Activated gamma-delta T cell treated with anti-CD3 and anti-CD28 coated beads, Interleukin-2, amount 50 U/mL, for 16 hours (primary cell): Measurements from ENCODE around the gene FGFR2.

Source experiments
- DNase-seq: peaks from one replicate; pipeline ENCODE4 v3.0.0-alpha.2; 2020; ENCODE audit warnings: low read depth

Gene FGFR2

DNA sequence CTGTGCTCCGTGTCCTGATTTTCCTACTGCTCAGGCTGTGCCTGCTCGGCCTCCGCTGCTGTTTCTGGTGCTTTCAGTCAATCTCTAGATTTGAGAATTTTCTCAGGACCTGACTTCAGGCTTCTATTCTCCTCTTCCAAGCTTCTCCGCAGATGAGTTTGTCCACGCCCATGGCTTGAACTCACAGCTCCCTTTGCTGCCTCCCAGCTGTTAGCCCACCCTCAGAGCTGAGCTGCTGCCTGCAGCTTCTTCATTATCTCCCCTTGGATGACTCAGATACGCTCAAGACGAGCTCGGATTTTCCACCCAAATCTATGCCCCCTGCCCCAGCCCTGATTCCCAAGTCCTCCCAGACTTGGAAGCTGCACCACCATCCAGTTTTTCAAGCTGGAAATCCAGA, 104.7 kb downstream of the FGFR2 start:
- DNase-seq, result no peak

DNA sequence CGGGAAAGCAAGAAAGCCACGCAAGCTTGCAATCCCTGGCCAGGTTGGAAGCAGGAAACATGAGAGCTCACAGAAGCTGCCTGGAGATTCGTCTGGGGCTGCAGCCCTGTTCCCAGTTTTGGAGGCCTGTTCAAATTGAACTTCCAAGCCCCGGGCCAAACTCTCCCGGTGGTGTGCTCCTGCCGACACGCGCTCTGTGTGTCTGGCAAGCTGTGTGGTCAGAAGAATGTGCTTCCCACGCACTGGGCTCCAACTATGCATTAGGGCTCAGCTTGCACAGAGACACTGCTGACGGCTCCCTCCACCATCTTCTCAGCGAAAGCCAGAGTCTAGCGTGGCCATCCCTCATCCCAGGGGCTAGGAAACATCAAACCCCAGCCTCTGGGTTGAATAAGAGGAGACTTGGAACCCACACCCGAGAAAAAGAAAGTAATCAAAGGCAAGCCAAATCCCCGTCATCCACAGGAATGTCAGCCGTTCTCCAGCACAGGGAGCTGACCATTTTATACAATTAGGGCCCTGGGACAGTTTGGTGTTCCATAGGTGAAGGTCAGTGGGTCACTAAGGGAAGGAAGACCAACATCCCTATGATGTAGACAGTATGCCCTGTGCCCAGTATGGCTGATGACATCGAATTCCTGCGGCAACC, 107.2 kb downstream of the FGFR2 start:
- DNase-seq, result no peak

DNA sequence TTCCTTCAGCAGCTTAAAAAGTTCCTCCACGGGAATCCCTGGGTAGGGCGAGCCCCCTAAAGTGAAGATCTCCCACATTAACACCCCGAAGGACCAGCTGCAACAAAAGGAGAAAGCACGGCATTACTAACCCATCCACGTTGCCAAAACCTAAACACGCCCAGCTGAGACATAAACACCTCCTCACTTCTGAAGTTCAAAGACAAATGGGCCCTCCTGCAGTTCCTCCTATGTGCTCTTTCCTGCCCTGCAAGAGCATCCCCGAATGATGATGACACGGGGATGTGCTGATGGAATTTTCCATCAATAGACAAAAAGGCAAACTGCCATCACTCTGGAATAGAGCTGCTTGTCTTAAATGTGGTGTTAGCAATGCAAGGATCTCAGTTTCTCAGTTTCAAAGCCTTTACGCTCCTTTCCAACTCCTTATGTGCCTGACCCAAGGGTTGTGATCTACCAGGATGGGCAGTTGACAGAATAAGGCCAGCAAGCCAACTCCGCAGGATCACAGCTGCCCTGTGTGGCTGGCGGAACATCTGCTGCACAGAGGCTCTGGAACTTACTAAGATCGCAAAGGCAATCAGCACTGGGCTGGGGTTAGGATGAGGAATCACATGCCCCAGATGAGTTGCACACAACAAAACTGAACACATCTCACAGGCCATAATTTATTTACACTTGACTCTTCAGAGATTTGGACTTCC, 112.7 kb downstream of the FGFR2 start:
- no peak for DNase-seq

DNA sequence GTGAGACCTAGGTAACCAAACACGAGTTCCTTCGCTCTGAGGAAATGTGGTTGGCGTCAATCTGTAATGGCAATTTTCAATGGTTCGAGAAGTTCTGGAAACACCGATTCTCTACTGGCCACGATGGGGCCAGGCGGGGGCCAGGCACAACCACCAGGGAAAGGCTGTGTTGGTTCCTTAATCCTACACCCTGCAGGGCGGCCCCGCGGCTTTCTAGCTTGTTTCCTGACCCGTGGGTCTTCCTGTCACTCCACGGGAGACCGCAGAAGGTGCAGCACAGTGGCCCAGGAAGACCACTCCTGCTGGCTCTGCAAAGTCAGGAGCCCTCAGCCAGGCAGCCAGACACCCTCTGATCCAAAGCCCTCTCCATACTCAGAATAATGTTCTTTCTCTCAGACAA, 113.4 kb downstream of the FGFR2 start:
- DNase-seq, result no peak

GRCh38 chr10:121484401-121484800, 113.8 kb downstream of the FGFR2 start:
- no peak for DNase-seq

GRCh38 chr10:121481180-121481579, 117.1 kb downstream of the FGFR2 start:
- no peak for DNase-seq

DNA sequence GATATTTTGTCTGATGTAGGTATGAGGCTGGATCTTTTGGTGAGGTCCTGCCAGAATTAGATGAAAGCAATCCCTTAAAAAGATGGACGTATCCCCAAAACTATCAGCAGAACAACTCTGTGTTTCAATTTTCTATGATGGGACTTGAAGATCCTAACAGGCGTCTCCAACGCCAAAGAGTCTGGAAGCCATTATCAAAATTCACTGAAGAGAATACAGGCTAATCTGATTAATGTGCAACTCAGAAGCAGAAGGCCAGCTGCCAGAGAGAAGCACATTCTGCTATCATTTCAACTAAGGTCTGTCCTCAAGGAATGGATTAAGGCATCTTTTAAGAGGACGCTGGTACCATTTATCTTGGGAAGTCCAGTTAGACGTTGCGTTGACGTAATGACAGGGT, 119.7 kb downstream of the FGFR2 start:
- no peak for DNase-seq

GRCh38 chr10:121469797-121470606, 128.2 kb downstream of the FGFR2 start:
- no peak for DNase-seq

- DNase-seq, result no peak
These were observed 129.5 kb downstream of the FGFR2 start for GRCh38 chr10:121468726-121469125.

DNA sequence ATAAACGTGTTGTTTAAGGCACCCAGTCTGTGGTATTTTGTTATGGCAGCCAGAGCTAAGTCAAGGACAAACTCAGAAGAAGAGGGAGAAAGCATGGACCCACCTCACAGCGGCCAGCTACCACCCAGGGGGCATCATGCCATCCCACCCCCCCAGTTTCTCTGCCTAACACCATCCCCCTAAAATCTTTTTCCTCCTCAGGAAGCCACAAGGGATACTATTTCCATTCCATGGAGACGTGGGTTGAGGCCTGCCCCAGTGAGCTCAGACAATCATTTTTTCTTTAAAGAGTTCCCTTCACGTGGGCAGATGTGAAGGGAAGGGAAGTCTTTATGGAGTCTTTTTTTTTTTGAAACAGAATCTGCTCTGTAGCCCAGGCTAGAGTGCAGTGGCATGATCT, 131.8 kb downstream of the FGFR2 start:
- no peak for DNase-seq

DNA sequence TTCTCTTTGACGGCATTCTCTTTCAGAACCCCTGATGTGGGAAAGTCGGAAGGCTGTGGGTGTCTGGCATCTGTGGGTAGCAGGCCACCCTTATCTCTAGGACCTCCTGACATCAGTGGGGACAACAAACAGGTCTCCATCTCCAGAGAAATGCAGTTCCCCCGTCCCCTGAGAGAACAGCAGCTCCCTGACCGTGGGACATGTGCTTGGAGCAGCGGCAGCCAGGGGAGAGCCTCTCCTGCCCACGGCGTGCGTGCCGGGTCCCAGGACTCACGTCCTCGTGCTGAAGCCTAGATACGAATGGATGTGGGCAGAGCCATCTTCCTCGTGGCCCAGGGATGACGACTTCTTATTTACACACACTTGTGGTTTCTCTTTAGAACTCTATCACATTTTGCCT, 133.0 kb downstream of the FGFR2 start:
- no peak for DNase-seq

DNA sequence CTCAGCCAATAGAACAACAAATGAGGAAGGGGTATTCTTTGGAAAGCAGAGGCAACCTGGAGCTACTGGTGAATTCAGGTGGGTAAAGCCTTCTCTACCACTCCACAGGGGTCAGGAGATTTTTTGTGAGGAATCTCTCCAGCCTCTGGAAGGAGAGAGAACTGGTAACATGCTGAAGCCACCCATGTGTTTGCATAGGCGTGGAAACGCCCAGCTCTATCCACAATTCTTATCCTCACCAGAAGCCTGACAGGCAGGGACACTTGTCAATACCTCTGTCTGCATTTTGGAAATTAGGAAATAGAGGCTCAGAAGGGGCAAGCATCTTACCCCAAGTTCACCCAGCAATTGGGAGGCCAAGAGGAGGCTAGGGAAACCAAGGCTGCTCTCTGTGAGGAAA, 133.7 kb downstream of the FGFR2 start:
- no peak for DNase-seq

GRCh38 chr10:121462955-121463354, 135.3 kb downstream of the FGFR2 start:
- DNase-seq, result no peak

DNA sequence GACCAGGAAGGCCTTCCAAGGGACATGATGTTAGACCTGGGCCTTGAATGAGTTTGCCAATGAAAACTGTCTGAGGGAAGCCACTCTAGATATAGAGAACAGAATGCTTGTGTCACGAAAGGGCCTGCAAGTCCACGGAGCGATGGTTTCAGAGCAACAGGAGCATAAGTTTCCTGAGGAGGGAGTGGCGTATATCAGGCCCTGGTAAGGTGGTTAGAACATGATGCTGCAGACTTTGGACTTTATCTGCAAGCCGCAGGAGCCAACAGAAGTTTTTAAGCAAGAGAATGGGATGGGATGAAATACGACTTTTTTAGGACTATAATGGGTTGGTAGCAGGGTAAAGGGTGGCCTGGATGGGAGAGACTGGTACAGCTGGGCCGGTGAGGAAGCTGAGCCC, 136.0 kb downstream of the FGFR2 start:
- no peak for DNase-seq

- no peak for DNase-seq
These were observed 136.9 kb downstream of the FGFR2 start for GRCh38 chr10:121461307-121461706.

DNA sequence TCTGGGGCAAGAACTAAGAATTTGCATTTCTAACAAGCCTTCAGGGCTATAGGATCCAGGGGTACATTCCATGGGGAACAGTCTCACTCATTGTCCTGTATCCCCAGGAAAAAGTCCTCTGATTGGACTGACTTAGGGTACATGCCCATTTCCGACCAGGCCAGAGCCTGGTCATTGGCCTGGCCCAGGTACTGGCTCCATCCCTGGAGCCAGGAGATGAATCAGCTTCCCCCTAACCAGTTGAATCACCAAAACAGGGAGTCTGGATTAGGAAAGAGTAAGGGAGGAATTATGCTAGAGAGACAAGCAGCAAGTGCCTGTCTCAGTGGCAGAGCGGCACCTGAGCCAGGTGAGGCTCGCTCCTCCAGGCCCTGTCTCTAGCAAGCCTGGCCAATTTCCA, 137.5 kb downstream of the FGFR2 start:
- DNase-seq, result no peak

GRCh38 chr10:121459622-121460453, 138.4 kb downstream of the FGFR2 start:
- no peak for DNase-seq

DNA sequence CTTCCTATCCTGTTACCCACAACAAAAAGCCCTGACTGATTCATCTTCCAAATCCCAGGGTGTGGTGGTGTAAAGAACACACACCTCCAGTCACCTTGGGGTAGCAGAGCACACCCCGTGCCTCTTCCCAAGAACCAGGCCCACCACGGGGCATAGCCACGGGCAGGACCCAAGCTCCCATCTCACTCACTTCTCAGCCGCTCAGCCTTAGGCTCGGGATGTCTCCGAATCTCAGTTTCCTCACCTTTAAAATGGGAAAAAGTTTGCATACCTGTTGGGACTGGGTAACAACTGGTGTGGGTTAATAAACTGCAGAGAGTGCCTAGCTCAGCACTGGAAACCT, 139.0 kb downstream of the FGFR2 start:
- DNase-seq, result no peak

DNA sequence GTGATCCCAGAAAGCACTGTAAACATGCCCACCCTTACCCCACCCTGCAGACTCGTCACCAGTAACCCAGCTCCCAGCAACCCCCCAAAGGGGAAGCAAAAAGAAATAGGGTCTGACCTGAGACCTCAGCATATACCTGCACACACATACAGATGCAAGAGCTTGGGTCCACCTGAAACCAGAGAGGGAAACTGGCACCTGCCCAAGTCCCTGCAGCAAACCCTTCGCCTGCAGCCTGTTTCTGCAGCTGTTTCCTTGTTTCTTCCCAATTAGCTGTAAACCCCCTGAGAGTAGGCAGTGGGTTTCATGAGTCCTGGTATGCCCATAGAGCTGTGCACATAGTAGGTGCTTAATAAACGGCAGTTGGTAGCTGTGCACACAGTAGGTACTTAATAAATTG, 140.5 kb downstream of the FGFR2 start:
- DNase-seq, result no peak

DNA sequence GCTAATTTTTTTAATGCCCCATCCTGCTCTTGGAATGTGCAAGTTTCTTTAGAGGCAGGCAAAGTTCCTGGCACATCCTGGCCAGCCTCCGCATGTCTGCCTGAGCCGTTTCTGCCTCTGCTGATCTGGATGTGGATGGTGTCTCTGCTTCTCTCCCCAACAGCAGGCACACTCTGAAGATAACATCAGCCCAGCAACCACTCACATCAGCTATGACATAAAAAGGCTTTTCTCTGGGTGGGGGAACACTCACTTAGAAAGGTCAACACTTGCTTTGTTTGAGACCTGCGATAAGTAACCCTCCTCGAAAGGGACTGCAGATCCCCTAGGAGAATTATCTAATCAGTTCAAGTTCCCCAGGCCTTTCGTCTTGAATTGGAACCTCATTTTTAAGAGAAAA, 142.9 kb downstream of the FGFR2 start:
- no peak for DNase-seq

GRCh38 chr10:121454781-121455180, 143.5 kb downstream of the FGFR2 start:
- DNase-seq, result no peak

DNA sequence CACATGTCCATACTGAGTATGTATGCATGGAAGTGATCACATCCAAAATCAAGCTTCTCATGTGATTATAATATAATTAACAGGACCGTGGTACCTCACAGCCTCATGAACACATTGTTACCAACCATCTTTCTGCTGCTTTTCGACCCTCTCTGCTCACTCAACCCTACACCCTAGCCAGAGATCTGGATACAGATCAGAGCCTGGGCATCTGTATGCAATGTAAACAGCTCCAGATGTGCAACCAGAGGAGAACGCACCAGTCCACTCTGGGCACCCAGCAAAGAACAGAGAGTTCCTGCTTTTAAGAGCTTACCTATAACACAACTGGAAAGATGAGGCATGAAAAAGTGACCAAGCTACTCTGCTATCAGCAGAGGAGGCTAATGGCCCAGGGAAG, 145.1 kb downstream of the FGFR2 start:
- DNase-seq, result no peak
